SK-N-SH (cell line): ENCODE measurements around the gene ZNF280D. TPM values are rescaled to one million over a fixed set of nuclear protein-coding genes. Genes with fewer than 3 reads are reported as not detected.

ENCODE experiments used
- CTCF ChIA-PET: fragments of 300-600, 350-600 bp; formaldehyde crosslinking; extraction: SDS; loops from one replicate; lab custom pipeline; 2021; lab: Yijun Ruan, JAX
- POLR2A ChIA-PET: fragments of 350-600 bp; sonication (Branson Sonifier 250); formaldehyde crosslinking; extraction: SDS; loops from one replicate; lab custom pipeline; 2020; ENCODE audit warnings: antibody characterized with exemption, inconsistent platforms; lab: Yijun Ruan, JAX
- DNase-seq: peaks from one replicate; pipeline ENCODE4 v3.0.0; 2012
- H2AFZ ChIP-seq: fragments of 200-600 bp; sonication (generic); 2 replicates; pipeline ENCODE4 v1.8.1; 2016; ENCODE audit warnings: antibody characterized with exemption, mild to moderate bottlenecking, low read depth
- H3F3A ChIP-seq: fragments of 200-600 bp; sonication (generic); replicated peaks from 2 replicates; pipeline ENCODE3; 2016; ENCODE audit warnings: antibody characterized with exemption, mild to moderate bottlenecking; ENCODE audit not compliant: insufficient read depth
- H3K27ac ChIP-seq, 2 experiments: fragments of 200-500 bp in 1 of 2; fragments of 200-600 bp in 1 of 2; sonication (Bioruptor generic) in 1 of 2; sonication (generic), shearing (Covaris generic) in 1 of 2; 2 replicates each; pipeline versions ENCODE4 v1.5.1 to v1.6.1; 2014 to 2016; ENCODE audit warnings: low read depth in 2 of 2, inconsistent platforms in 1 of 2, low read length in 1 of 2, mild to moderate bottlenecking in 1 of 2, mixed read lengths in 1 of 2
- H3K27me3 ChIP-seq: fragments of 200-600 bp; sonication (generic), shearing (Covaris generic); 2 replicates; pipeline ENCODE4 v1.6.1; 2016; ENCODE audit warnings: mixed run types; ENCODE audit not compliant: insufficient read depth
- H3K36me3 ChIP-seq, 2 experiments: fragments of 200-500 bp in 1 of 2; fragments of 200-600 bp in 1 of 2; sonication (Bioruptor generic) in 1 of 2; sonication (generic) in 1 of 2; replicated peaks in 1 of 2; 2 replicates each; pipeline versions ENCODE3 to v1.5.1; 2014 to 2016; ENCODE audit warnings: low read length in 1 of 2, mild to moderate bottlenecking in 1 of 2; ENCODE audit not compliant: insufficient read depth in 2 of 2, control insufficient read depth in 1 of 2
- H3K4me1 ChIP-seq, 2 experiments: fragments of 200-500 bp in 1 of 2; fragments of 200-600 bp in 1 of 2; sonication (Bioruptor generic) in 1 of 2; sonication (generic), shearing (Covaris generic) in 1 of 2; 2 replicates each; pipeline versions ENCODE4 v1.5.1 to v1.6.1; 2014 to 2016; ENCODE audit warnings: low read depth in 1 of 2, low read length in 1 of 2, mixed run types in 1 of 2; ENCODE audit not compliant: insufficient read depth in 2 of 2, control insufficient read depth in 1 of 2
- H3K4me2 ChIP-seq: fragments of 200-600 bp; sonication (generic), shearing (Covaris generic); 2 replicates; pipeline ENCODE4 v1.6.1; 2017; ENCODE audit warnings: mixed run types
- H3K4me3 ChIP-seq, 2 experiments: fragments of 200-500 bp in 1 of 2; fragments of 200-600 bp in 1 of 2; sonication (Bioruptor generic) in 1 of 2; sonication (generic), shearing (Covaris generic) in 1 of 2; 2 replicates each; pipeline versions ENCODE4 v1.5.1 to v1.8.1; 2014 to 2016; ENCODE audit warnings: low read depth in 2 of 2, inconsistent platforms in 1 of 2, low read length in 1 of 2, mild to moderate bottlenecking in 1 of 2, mixed read lengths in 1 of 2, moderate library complexity in 1 of 2
- H3K79me2 ChIP-seq: fragments of 200-600 bp; sonication (generic); 2 replicates; pipeline ENCODE4 v1.8.1; 2017; ENCODE audit warnings: mild to moderate bottlenecking; ENCODE audit not compliant: insufficient read depth
- H3K9ac ChIP-seq: fragments of 200-600 bp; sonication (generic); 2 replicates; pipeline ENCODE4 v1.6.1; 2017; ENCODE audit warnings: mixed run types
- H3K9me2 ChIP-seq: fragments of 200-600 bp; sonication (generic); 2 replicates; pipeline ENCODE4 v1.6.1; 2017; ENCODE audit warnings: mixed run types
- H3K9me3 ChIP-seq: fragments of 200-600 bp; sonication (generic); 2 replicates; pipeline ENCODE4 v1.6.1; 2017; ENCODE audit warnings: mixed run types, mild to moderate bottlenecking, moderate library complexity
- H4K20me1 ChIP-seq: fragments of 200-600 bp; sonication (generic); 2 replicates; pipeline ENCODE4 v1.6.1; 2017; ENCODE audit warnings: mild to moderate bottlenecking, mixed run types; ENCODE audit not compliant: insufficient read depth
- CTCF ChIP-seq: fragments of 200-600 bp; sonication (generic); IDR thresholded peaks from 2 replicates; pipeline ENCODE4 v1.6.1; 2017; ENCODE audit warnings: antibody characterized with exemption, mild to moderate bottlenecking, moderate library complexity
- ELF1 ChIP-seq: IDR thresholded peaks from 2 replicates; pipeline ENCODE4 v1.4.0; 2012
- EP300 ChIP-seq, 2 experiments: IDR thresholded peaks; 2 replicates each; pipeline versions ENCODE4 v1.4.0 to v1.6.1; 2012; ENCODE audit warnings: borderline replicate concordance in 1 of 2, low read depth in 1 of 2, low read length in 1 of 2
- EZH2phosphoT487 ChIP-seq: fragments of 200-600 bp; sonication (generic); IDR thresholded peaks from 2 replicates; pipeline ENCODE4 v1.6.1; 2017; ENCODE audit warnings: low read depth, mixed run types, mild to moderate bottlenecking, antibody characterized with exemption, moderate library complexity, borderline replicate concordance
- FOXJ3 ChIP-seq: sonication (generic); formaldehyde crosslinking; IDR thresholded peaks from 2 replicates; pipeline ENCODE4 v1.5.1; 2020; ENCODE audit warnings: mild to moderate bottlenecking, missing genetic modification reagents
- FOXM1 ChIP-seq: IDR thresholded peaks from 2 replicates; pipeline ENCODE4 v1.4.0; 2012; ENCODE audit warnings: low read depth, mild to moderate bottlenecking
- GATA2 ChIP-seq: sonication (generic); formaldehyde crosslinking; IDR thresholded peaks from 2 replicates; pipeline ENCODE4 v1.5.0; 2020; ENCODE audit warnings: mild to moderate bottlenecking, missing genetic modification reagents
- MAX ChIP-seq: IDR thresholded peaks from 2 replicates; pipeline ENCODE4 v1.4.0; 2012; ENCODE audit warnings: low read depth
- MEF2A ChIP-seq: IDR thresholded peaks from 2 replicates; pipeline ENCODE4 v1.4.0; 2012; ENCODE audit warnings: low read depth, borderline replicate concordance
- MXI1 ChIP-seq: IDR thresholded peaks from 2 replicates; pipeline ENCODE4 v1.6.1; 2012; ENCODE audit warnings: mild to moderate bottlenecking, low read depth, low read length, improper control_type of control experiment
- PBX3 ChIP-seq: IDR thresholded peaks from 2 replicates; pipeline ENCODE4; 2012
- RFX5 ChIP-seq: IDR thresholded peaks from 2 replicates; pipeline ENCODE4 v1.6.1; 2012; ENCODE audit warnings: mild to moderate bottlenecking, improper control_type of control experiment, low read length
- RXRA ChIP-seq: IDR thresholded peaks from 2 replicates; pipeline ENCODE4 v1.4.0; 2012; ENCODE audit warnings: low read depth, mild to moderate bottlenecking, borderline replicate concordance
- SIN3A ChIP-seq: IDR thresholded peaks from 2 replicates; pipeline ENCODE4 v1.6.1; 2012; ENCODE audit warnings: low read depth, mild to moderate bottlenecking, low read length, moderate library complexity, borderline replicate concordance
- YY1 ChIP-seq: IDR thresholded peaks from 2 replicates; pipeline ENCODE4 v1.4.0; 2012; ENCODE audit warnings: low read depth, mild to moderate bottlenecking
- ZBTB33 ChIP-seq: IDR thresholded peaks from 2 replicates; pipeline ENCODE4 v1.4.0; 2012; ENCODE audit warnings: low read depth, borderline replicate concordance
- WGBS: methylation state at CpG from one replicate; pipeline ENCODE4 v1.1.6; 2017; ENCODE audit warnings: low lambda C conversion rate; 5-methylcytosine and 5-hydroxymethylcytosine counted together
- polyA plus RNA-seq, 3 experiments: library from polyadenylated mRNA; depleted of rRNA; stranded (reverse); fragments of >200 nt; gene quantifications; 2 replicates each; pipeline ENCODE4 v1.2.3, GENCODE V29; 2012

ZNF280D gene
- polyA plus RNA-seq, 1 of the 3 experiments (the other 2 are of a cell fraction), result 5.4 TPM

GRCh38 chr15:56735589-56735988, 2.3 kb upstream of the ZNF280D start:
- no peak overlapping the region for H3K4me2 ChIP-seq
- CTCF ChIA-PET, result no interaction called here

GRCh38 chr15:56734013-56734635, 815 bp upstream of the ZNF280D start:
- H3K27ac ChIP-seq, result peak overlapping the region in 1 of 2 experiments; percentile 89; a peak in 2 of 4 replicates
- no peaks in the 10 kb centered on the region for H4K20me1 ChIP-seq
- H3K4me3 ChIP-seq, result no peak overlapping the region; a peak in 1 of 4 replicates
- no peak for DNase-seq
- peaks cover 38% of the 10 kb centered on the region for H3K79me2 ChIP-seq
- H3K27me3 ChIP-seq, result no peaks in the 10 kb centered on the region
- peaks cover 18% of the 10 kb centered on the region for H3F3A ChIP-seq
- peak overlapping the region; percentile 86; the same call in 1 of the 2 replicates for H2AFZ ChIP-seq
- WGBS, result 91% methylated on average over 9 of the region's 9 CpGs
- CTCF ChIA-PET, result interaction anchor here (0.8 to 2.4 kb wide), 4 partner anchors 11 to 282 kb away, joined by 4 to 6 read pairs (median 4); no protein-coding TSS in a partner anchor
- no peak overlapping the region for H3K4me2 ChIP-seq
- TF ChIP-seq ELF1, result no peak
- no peak for TF ChIP-seq FOXJ3
- no peak for TF ChIP-seq SIN3A
- no peak for TF ChIP-seq CTCF
- no peak for TF ChIP-seq FOXM1
- TF ChIP-seq EP300 (IDR thresholded peaks at IDR 0.05; ENCODE audit: borderline replicate concordance in 1 of 2, low read depth in 1 of 2, low read length in 1 of 2), result no peak
- no peak for TF ChIP-seq YY1
- TF ChIP-seq RXRA, result no peak
- TF ChIP-seq ZBTB33, result no peak
- no peak for TF ChIP-seq RFX5
- no peak for TF ChIP-seq MXI1
- no peak for TF ChIP-seq MAX
- no peak for TF ChIP-seq EZH2phosphoT487
- TF ChIP-seq MEF2A, result no peak
- TF ChIP-seq, all 33 proteins: peak for 0
- Histone ChIP-seq H3K9ac (no peak overlapping the region), H3K9me3 (no peaks in the 10 kb centered on the region), H3K36me3 (peaks cover 10 to 11% of the 10 kb centered on the region in 2 experiments), H3K9me2 (no peaks in the 10 kb centered on the region), H3K4me1 (peaks cover 10 to 16% of the 10 kb centered on the region in 2 experiments; a peak in 3 of 4 replicates)
- POLR2A ChIA-PET, result interaction anchor here (0.6 to 1.0 kb wide), 4 partner anchors 16 to 184 kb away, joined by 3 to 6 read pairs (median 4); partner anchors contain the start of gene TCF12

More at GRCh38 chr15:56735589-56735988, 2.3 kb upstream of the ZNF280D start:
- H3K9me3 ChIP-seq, result no peaks in the 10 kb centered on the region
- H3K9me2 ChIP-seq, result no peaks in the 10 kb centered on the region
- peaks cover 13% of the 10 kb centered on the region for H3F3A ChIP-seq
- H3K36me3 ChIP-seq, result peaks cover 0 to 4% of the 10 kb centered on the region in 2 experiments
- H3K4me3 ChIP-seq, result no peak overlapping the region
- TF ChIP-seq YY1, result no peak
- TF ChIP-seq RXRA, result no peak
- no peak for TF ChIP-seq GATA2 (CRISPR knock-in tag)
- no peak for TF ChIP-seq PBX3
- H3K27me3 ChIP-seq, result no peaks in the 10 kb centered on the region
- peaks cover 4 to 15% of the 10 kb centered on the region in 2 experiments; a peak in 3 of 4 replicates for H3K4me1 ChIP-seq
- DNase-seq, result no peak
- 63% methylated on average over 3 of the region's 3 CpGs for WGBS
- H2AFZ ChIP-seq, result no peak overlapping the region
- POLR2A ChIA-PET, result no interaction called here
- H3K9ac ChIP-seq, result no peak overlapping the region
- no peak overlapping the region for H3K27ac ChIP-seq
- H3K79me2 ChIP-seq, result peaks cover 24% of the 10 kb centered on the region
- H4K20me1 ChIP-seq, result no peaks in the 10 kb centered on the region
